ENCODE measurements around the gene DIAPH1. TPM values are rescaled to one million over a fixed set of nuclear protein-coding genes. Genes with fewer than 3 reads are reported as not detected.

The DIAPH1 gene
- total and polyA plus RNA-seq, 4 donors = 51.5 to 74.7 (median 70.9) TPM

DNA sequence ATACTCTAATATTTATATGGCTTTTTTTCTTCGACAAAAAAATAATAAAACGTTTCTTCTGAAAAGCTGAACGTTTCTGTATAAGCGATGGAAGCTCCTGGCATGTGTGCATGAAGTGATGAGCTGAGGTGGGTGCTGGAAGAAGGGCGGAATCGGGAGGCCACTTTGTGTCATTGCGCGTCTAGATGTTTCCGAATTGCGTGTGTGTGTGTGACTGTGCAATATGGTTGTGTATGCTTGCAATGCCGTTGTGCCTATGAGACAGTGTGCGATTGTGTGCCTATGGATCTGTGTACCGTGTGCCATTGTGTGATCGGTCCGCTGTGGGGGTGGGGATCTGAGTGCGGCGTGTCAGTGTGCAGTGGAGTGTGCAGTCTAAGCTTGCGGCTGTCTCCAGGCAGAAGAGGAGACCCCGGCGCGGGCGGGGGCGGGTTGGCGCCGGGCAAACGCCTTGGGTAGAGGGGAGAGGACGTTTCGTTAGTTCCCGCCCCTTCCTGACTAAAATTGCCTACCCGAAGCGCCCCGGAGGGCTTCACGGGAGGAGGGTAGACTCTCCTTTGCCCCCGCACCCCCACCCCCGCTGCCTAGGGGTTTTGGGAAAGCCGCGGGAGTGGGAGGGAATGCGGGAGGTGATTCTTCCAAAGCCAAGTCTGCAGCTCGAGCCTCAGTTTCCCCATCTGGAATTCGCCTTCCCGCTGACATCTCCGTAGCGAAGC, 105.7 kb downstream of the DIAPH1 start (continued):
- TF ChIP-seq, protein P1, sequence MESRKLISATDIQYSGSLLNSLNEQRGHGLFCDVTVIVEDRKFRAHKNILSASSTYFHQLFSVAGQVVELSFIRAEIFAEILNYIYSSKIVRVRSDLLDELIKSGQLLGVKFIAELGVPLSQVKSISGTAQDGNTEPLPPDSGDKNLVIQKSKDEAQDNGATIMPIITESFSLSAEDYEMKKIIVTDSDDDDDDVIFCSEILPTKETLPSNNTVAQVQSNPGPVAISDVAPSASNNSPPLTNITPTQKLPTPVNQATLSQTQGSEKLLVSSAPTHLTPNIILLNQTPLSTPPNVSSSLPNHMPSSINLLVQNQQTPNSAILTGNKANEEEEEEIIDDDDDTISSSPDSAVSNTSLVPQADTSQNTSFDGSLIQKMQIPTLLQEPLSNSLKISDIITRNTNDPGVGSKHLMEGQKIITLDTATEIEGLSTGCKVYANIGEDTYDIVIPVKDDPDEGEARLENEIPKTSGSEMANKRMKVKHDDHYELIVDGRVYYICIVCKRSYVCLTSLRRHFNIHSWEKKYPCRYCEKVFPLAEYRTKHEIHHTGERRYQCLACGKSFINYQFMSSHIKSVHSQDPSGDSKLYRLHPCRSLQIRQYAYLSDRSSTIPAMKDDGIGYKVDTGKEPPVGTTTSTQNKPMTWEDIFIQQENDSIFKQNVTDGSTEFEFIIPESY (IDR thresholded peaks at IDR 0.05) = no peak
- TF ChIP-seq, protein P2, sequence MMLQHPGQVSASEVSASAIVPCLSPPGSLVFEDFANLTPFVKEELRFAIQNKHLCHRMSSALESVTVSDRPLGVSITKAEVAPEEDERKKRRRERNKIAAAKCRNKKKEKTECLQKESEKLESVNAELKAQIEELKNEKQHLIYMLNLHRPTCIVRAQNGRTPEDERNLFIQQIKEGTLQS (IDR thresholded peaks at IDR 0.05) = no peak
- TF ChIP-seq EGR1 (IDR thresholded peaks at IDR 0.05; ENCODE audit: low read depth in 2 of 2) (no peak), TAF1 (conservative IDR thresholded peaks at IDR 0.05) (no peak), YY1 (IDR thresholded peaks at IDR 0.05) (no peak)
- TF ChIP-seq, protein P3, sequence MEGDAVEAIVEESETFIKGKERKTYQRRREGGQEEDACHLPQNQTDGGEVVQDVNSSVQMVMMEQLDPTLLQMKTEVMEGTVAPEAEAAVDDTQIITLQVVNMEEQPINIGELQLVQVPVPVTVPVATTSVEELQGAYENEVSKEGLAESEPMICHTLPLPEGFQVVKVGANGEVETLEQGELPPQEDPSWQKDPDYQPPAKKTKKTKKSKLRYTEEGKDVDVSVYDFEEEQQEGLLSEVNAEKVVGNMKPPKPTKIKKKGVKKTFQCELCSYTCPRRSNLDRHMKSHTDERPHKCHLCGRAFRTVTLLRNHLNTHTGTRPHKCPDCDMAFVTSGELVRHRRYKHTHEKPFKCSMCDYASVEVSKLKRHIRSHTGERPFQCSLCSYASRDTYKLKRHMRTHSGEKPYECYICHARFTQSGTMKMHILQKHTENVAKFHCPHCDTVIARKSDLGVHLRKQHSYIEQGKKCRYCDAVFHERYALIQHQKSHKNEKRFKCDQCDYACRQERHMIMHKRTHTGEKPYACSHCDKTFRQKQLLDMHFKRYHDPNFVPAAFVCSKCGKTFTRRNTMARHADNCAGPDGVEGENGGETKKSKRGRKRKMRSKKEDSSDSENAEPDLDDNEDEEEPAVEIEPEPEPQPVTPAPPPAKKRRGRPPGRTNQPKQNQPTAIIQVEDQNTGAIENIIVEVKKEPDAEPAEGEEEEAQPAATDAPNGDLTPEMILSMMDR (IDR thresholded peaks at IDR 0.05; ENCODE audit: low read depth, low read length, missing input control) = no peak

DNA sequence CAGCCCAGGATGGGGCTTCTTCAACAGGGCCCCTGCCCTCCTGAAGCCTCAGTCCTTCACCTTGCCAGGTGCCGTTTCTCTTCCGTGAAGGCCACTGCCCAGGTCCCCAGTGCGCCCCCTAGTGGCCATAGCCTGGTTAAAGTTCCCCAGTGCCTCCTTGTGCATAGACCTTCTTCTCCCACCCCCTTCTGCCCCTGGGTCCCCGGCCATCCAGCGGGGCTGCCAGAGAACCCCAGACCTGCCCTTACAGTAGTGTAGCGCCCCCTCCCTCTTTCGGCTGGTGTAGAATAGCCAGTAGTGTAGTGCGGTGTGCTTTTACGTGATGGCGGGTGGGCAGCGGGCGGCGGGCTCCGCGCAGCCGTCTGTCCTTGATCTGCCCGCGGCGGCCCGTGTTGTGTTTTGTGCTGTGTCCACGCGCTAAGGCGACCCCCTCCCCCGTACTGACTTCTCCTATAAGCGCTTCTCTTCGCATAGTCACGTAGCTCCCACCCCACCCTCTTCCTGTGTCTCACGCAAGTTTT, 106.3 kb downstream of the DIAPH1 start:
- H3K4me3 ChIP-seq (ENCODE audit: low read depth in 1 of 3, low read length in 3 of 3) = peak overlapping the region in 2 of 3 donors; percentile 27 to 51
- peak; percentile 65 to 78 for TF ChIP-seq RAD21 (IDR thresholded peaks at IDR 0.05)
- no peak for TF ChIP-seq YY1 (IDR thresholded peaks at IDR 0.05)
- TF ChIP-seq, protein P4, sequence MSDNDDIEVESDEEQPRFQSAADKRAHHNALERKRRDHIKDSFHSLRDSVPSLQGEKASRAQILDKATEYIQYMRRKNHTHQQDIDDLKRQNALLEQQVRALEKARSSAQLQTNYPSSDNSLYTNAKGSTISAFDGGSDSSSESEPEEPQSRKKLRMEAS (IDR thresholded peaks at IDR 0.05) = no peak
- no peak for TF ChIP-seq HNF4G (IDR thresholded peaks at IDR 0.05)
- TF ChIP-seq, protein P1 (IDR thresholded peaks at IDR 0.05) = no peak
- no peak for TF ChIP-seq JUND (IDR thresholded peaks at IDR 0.05)
- no peak for TF ChIP-seq HNF4A (conservative IDR thresholded peaks at IDR 0.05)
- TF ChIP-seq, protein P3 (IDR thresholded peaks at IDR 0.05; ENCODE audit: low read depth, low read length, missing input control) = peak; percentile 69
- WGBS = 14% methylated on average over 28 of the region's 28 CpGs

More for the DNA sequence above, 106.3 kb downstream of the DIAPH1 start:
- Histone ChIP-seq H3K9me3 (ENCODE audit: control insufficient read depth in 4 of 4, low read length in 3 of 4) (no peaks in the 10 kb centered on the region), H3K36me3 (ENCODE audit: control insufficient read depth in 4 of 4, insufficient read depth in 3 of 4, low read depth in 1 of 4, low read length in 3 of 4) (peaks cover 8 to 23% (median 16%) of the 10 kb centered on the region in 4 donors), H3K9ac (ENCODE audit: low read depth in 1 of 2, low read length in 2 of 2) (no peak overlapping the region), H3K27ac (ENCODE audit: low read depth in 1 of 2, low read length in 2 of 2) (peak overlapping the region; percentile 58 to 72), H3K27me3 (ENCODE audit: control insufficient read depth in 4 of 4, insufficient read depth in 4 of 4, low read length in 3 of 4) (no peaks in the 10 kb centered on the region), H3K4me1 (ENCODE audit: control insufficient read depth in 4 of 4, insufficient read depth in 4 of 4, low read length in 3 of 4) (peaks cover 4 to 20% (median 7%) of the 10 kb centered on the region in 4 donors)
- peak; percentile 89 for DNase-seq (ENCODE audit: low spot score)

Data from liver (tissue), 9 donors.